Gastrocnemius medialis (tissue), 4 donors: ENCODE results near the gene OSBPL2. TPM values are rescaled to one million over a fixed set of nuclear protein-coding genes. Genes with fewer than 3 reads are reported as not detected.
A peak's percentile ranks its signal among the peaks of the same experiment; 100 is the strongest.

Source experiments
- ATAC-seq, 2 donors: fragments of 150-250 bp; one replicate each; pipeline ENCODE4 v1.9.1; 2016
- DNase-seq, 2 donors: peaks; one replicate each; pipeline ENCODE4 v3.0.0-alpha.2; 2019
- H3K27ac ChIP-seq, 4 donors: fragments of 200-600 bp; sonication (generic); 1 replicate in 1 of 4; 2 replicates in 3 of 4; pipeline ENCODE4 v1.5.1; 2016 to 2018; ENCODE audit warnings: mild to moderate bottlenecking in 2 of 4, moderate library complexity in 1 of 4
- H3K27me3 ChIP-seq, 3 donors: fragments of 200-600 bp; sonication (generic) in 2 of 3; 1 replicate in 1 of 3; 2 replicates in 2 of 3; pipeline versions ENCODE4 v1.5.1 to v1.6.0; 2016 to 2019; ENCODE audit warnings: mild to moderate bottlenecking in 1 of 3, moderate library complexity in 1 of 3
- H3K36me3 ChIP-seq, 2 donors: fragments of 200-600 bp; sonication (generic) in 1 of 2; one replicate each; pipeline ENCODE4 v1.5.1; 2017 to 2018
- H3K4me1 ChIP-seq, 2 donors: fragments of 200-600 bp; sonication (generic) in 1 of 2; one replicate each; pipeline ENCODE4 v1.5.1; 2016 to 2017; ENCODE audit warnings: mild to moderate bottlenecking in 2 of 2
- H3K4me3 ChIP-seq, 4 donors: fragments of 200-600 bp; sonication (generic) in 3 of 4; 1 replicate in 1 of 4; 2 replicates in 3 of 4; pipeline ENCODE4 v1.5.1; 2016 to 2019; ENCODE audit warnings: mild to moderate bottlenecking in 2 of 4
- H3K9me3 ChIP-seq, 3 donors: fragments of 200-600 bp; sonication (generic) in 2 of 3; 1 replicate in 1 of 3; 2 replicates in 2 of 3; pipeline ENCODE4 v1.5.1; 2016 to 2019
- CTCF ChIP-seq, 5 experiments: fragments of 450-650 bp in 3 of 5; fragments of 200-600 bp in 2 of 5; sonication (generic) in 2 of 5; IDR thresholded peaks in 4 of 5; conservative IDR thresholded peaks in 1 of 5; 1 replicate in 4 of 5; 2 replicates in 1 of 5; pipeline ENCODE4 v1.5.1; 2016 to 2019; ENCODE audit warnings: antibody characterized with exemption in 5 of 5, mild to moderate bottlenecking in 3 of 5, moderate library complexity in 3 of 5
- POLR2A ChIP-seq, 2 donors: fragments of 450-650 bp; IDR thresholded peaks; one replicate each; pipeline ENCODE4 v1.6.1; 2017; ENCODE audit warnings: antibody characterized with exemption in 2 of 2, mild to moderate bottlenecking in 2 of 2, moderate library complexity in 2 of 2
- in situ Hi-C, 4 donors: fragments of 200-750 bp; cut with MboI; loops; one replicate each; pipeline versions ENCODE4 v1.15.0 to v1.8.0; 2017; ENCODE audit warnings: low sequenced_read_pairs in 4 of 4
- intact Hi-C: fragments of 100-400 bp; cut with DNase I; formaldehyde crosslinking; loops from one replicate; pipeline ENCODE4 v1.15.1; 2023; ENCODE audit warnings: low total_unique reads
- total RNA-seq, 4 donors: library from RNA; depleted of rRNA; stranded (reverse); fragments of >200 nt; gene quantifications; one replicate each; pipeline versions ENCODE4 v1.1.0 to v1.2.3, GENCODE V29; 2016

The OSBPL2 gene
- total RNA-seq, 4 donors from 2014 or later: 15.8 to 26.4 (median 19.6) TPM

- no peak for DNase-seq
Observed at GRCh38 chr20:62201173-62202082, 36.9 kb upstream of the OSBPL2 start.

GRCh38 chr20:62202083-62202395 is 36.3 kb upstream of the OSBPL2 start:
- TF ChIP-seq CTCF (IDR thresholded peaks at IDR 0.05 in 4 of 5, conservative IDR thresholded peaks at IDR 0.05 in 1 of 5) (no peak), POLR2A (IDR thresholded peaks at IDR 0.05) (no peak)
- DNase-seq (no peak), ATAC-seq (no peak)
- no peak overlapping the region for H3K27ac ChIP-seq
- H3K4me1 ChIP-seq: no peaks in the 10 kb centered on the region
- in situ Hi-C loops: no loop called here
- intact Hi-C loops: no loop called here
- H3K27me3 ChIP-seq: no peaks in the 10 kb centered on the region
- peaks cover 0 to 59% of the 10 kb centered on the region in 2 donors for H3K36me3 ChIP-seq
- no peaks in the 10 kb centered on the region for H3K9me3 ChIP-seq
- no peak overlapping the region for H3K4me3 ChIP-seq

More at GRCh38 chr20:62201173-62202082, 36.9 kb upstream of the OSBPL2 start:
- Histone ChIP-seq H3K27ac (no peak overlapping the region), H3K27me3 (no peaks in the 10 kb centered on the region), H3K9me3 (no peaks in the 10 kb centered on the region), H3K4me3 (no peak overlapping the region), H3K4me1 (no peaks in the 10 kb centered on the region), H3K36me3 (peaks cover 0 to 60% of the 10 kb centered on the region in 2 donors)
- intact Hi-C loops (no loop called here), in situ Hi-C loops (no loop called here)
- TF ChIP-seq CTCF (IDR thresholded peaks at IDR 0.05 in 4 of 5, conservative IDR thresholded peaks at IDR 0.05 in 1 of 5) (no peak), POLR2A (IDR thresholded peaks at IDR 0.05) (no peak)
- no peak for ATAC-seq

DNA sequence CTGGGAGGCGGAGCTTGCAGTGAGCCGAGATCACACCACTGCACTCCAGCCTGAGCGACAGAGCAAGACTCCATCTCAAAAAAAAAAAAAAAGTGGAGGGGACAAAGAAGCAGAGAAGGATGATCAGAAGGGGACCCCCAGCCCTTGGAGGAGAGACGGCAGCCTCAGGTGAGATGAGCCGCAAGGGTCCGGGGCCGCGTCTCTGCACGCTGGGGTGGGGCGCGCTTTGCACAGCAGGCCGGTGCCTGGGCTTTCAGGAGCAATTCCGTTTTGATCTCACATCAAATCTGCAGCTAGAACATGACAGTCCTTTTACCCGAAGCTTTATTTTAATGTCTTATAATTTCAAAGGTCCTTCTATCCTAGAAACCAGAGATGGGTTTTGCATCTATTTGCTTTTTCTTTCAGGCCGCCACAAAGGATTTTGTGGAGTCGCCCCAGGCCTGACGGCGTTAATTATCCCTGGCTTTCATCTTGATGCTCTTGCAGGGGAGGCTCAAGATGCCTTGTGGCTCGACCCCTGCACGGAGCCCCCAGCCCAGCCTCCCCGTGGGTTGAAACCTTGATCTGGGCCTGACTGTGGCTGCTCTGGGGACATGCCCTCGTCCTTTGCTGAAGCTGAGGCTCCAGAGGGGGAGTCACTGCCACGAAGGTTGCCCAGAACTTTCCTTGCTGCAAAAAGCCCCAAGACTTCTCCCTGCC is 35.5 kb upstream of the OSBPL2 start:
- DNase-seq (peak in 1 of 2 donors; percentile 4), ATAC-seq (no peak)
- intact Hi-C loops (no loop called here), in situ Hi-C loops (no loop called here)
- TF ChIP-seq POLR2A (IDR thresholded peaks at IDR 0.05): no peak
- TF ChIP-seq CTCF (IDR thresholded peaks at IDR 0.05 in 4 of 5, conservative IDR thresholded peaks at IDR 0.05 in 1 of 5): no peak
- H3K27ac ChIP-seq: no peak overlapping the region
- no peaks in the 10 kb centered on the region for H3K4me1 ChIP-seq
- H3K27me3 ChIP-seq: no peaks in the 10 kb centered on the region
- no peaks in the 10 kb centered on the region for H3K9me3 ChIP-seq
- H3K36me3 ChIP-seq: peaks cover 0 to 52% of the 10 kb centered on the region in 2 donors
- H3K4me3 ChIP-seq: no peak overlapping the region

GRCh38 chr20:62203378-62204030 is 34.8 kb upstream of the OSBPL2 start:
- ATAC-seq (no peak), DNase-seq (peak in 1 of 2 donors; percentile 5)
- Histone ChIP-seq H3K4me1 (peaks cover under 1% of the 10 kb centered on the region in 2 donors), H3K27me3 (no peaks in the 10 kb centered on the region), H3K27ac (no peak overlapping the region), H3K36me3 (peaks cover 0 to 46% of the 10 kb centered on the region in 2 donors), H3K9me3 (no peaks in the 10 kb centered on the region), H3K4me3 (no peak overlapping the region)
- no peak for TF ChIP-seq POLR2A (IDR thresholded peaks at IDR 0.05)
- no peak for TF ChIP-seq CTCF (IDR thresholded peaks at IDR 0.05 in 4 of 5, conservative IDR thresholded peaks at IDR 0.05 in 1 of 5)
- intact Hi-C loops: no loop called here
- in situ Hi-C loops: no loop called here
